Amniotic epithelial cell (primary cell): Measurements from ENCODE around the gene ARHGAP15.
A peak's percentile ranks its signal among the peaks of the same experiment; 100 is the strongest.

Source experiments
- DNase-seq: peaks from one replicate; pipeline ENCODE4 v3.0.0-alpha.2; 2010; ENCODE audit warnings: low read depth

The ARHGAP15 gene

DNA sequence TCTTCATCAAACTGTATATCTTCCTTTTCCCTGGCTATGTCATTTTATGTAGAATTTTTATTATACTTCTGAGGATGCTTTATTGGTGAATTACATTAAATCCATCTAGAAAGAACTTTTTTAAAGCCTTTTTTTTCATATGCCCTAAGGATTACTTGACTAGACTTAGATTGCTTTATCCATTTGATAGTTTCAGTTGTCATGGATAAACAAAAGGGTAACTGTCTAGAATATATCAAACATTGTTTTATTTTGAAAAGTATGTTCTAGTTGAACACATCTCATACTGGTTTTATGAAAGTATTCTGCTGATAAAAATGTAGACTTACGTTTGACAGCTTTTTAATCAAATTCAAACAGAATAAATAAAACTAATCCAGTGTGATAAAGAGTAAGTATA lies 639.8 kb downstream of the ARHGAP15 start:
- DNase-seq = no peak

DNA sequence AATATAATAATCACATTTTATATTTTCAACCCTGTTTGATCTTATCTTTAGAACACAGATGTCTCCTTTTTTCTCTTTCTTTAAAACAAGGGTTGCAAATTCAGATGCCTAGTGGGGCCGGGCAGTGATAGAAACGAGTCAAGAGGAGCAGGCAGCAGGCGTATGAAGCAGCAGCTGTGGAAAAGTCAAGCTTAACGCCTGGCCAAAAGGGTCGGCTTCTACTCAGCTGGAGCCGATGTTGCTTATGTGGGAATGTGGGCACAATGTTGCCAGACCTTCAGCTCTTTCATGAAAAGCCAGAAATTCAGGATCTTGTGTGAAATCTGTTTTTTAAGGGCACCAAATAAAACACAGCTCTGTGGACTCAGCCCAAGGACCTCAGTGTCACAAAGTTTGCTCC lies 642.7 kb downstream of the ARHGAP15 start:
- DNase-seq = no peak

DNA sequence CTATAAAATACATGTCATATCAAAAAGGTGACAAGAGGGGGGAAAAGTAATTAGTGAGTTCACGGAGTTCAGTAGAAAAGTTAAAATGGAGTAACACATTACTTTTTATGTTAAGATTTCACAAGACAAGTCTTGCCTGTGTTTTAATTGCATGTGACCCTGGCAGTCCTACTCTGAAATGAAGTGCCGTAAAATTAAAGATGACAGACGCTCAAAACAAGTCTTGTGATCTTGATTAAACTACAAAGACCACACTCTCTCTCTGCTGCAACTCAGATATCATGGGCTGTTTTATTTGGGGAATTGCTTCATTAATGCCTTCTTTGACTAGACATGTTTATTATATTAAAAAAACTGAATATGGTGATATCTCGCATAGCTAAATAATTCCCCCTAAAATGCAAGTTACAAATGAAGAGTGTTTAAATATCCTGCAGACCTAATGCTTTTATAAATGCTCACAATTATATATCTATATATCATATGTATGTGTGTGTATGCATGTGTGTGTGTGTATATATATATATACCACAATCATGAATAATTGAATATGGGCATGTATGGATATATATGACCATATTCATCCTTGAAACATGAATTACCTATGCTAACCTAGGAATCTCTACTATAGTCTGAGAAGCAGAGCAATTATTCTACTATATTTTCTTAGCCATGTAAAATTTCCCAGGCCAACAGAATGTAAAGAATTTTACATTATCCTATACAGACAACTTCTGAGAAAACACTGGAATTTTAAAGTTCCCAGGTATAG lies 647.5 kb downstream of the ARHGAP15 start:
- no peak for DNase-seq

DNA sequence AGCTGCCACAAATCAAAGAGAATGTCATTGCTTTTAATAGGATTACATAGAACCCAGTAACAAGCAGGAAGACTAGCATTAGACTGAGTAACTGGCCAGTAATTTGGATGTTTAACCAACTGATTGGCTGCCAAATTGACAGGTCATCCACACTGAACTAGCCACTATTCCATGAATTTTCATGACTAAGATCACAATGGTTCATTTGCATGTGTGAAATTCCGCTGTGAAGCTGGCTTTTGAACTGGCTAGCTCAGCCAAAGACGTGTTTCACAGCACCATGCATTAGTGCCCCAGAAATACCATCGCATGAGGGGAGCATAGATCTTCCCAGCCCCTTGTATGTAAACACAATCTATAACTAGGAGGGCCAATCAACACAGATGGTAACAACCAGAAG lies 649.8 kb downstream of the ARHGAP15 start:
- DNase-seq = no peak

DNA sequence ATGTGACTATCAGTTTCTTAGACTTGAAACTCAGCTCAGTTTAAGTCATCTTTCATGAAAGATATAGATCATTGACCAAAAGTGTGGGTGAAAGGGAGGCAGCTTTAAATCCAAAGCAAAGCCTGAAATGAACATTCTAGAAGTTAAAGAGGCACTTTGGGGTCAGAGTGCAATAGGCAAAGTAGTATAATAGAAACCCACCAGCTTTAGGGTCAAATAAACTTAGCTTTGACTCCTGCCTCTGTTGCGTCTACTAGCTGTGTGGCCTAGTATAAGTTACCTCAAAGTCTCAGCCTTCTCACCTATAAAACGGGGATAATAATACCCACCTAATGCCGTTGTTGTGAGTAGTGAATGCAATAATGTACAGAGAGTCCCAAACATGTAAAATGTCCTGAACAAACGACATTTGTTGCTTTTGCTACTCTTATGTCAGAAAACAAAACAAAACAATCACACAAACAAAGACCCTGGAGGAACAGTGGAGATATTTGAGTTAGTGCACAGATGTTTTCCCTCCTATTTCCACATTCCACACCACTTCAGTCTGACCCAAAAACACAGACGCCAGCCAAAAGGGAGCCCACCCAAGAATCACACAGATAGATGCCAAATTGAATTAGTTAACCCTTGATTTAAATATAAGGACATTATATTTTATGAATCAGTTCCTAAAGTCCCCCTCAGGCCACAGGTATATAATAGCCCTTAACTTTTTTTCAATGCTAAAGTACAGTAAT lies 657.0 kb downstream of the ARHGAP15 start:
- DNase-seq = no peak

DNA sequence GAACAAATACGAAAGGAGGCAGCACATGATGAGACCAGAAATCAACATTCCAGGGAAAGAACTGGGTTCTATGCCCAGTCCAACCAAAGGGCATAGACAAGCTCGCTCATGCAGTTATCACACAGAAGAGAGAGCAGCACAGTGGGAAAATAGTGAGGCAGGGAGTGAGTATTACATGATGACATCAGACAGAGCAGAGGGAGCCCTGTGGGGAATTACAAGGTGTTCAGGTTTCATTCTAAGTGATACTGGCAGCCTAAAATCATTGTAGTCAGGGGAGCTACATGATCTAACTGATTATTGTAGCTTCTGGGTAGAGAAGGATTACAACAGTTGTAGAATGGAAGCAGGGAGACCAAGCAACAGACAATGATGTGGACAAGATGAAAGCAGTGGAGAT lies 658.5 kb downstream of the ARHGAP15 start:
- DNase-seq = no peak

DNA sequence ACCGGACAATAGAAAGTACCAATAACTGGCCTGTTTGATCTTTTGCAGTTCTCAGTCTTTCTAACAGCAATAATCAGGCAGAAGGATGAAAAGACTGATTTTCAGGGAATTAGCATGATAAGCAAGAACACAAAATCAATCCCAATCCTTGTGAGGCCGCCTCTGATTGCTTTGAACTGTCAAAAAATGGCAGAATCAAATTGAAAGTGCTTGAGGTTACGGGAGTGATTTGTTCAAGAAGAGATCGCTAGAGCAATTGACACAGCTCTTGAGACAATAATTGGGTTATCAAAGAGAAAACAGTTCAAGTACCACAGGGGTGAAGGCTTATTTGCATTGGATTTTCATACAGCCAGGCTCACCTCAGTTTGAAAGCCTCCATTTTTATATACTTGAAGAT lies 663.4 kb downstream of the ARHGAP15 start:
- no peak for DNase-seq

DNA sequence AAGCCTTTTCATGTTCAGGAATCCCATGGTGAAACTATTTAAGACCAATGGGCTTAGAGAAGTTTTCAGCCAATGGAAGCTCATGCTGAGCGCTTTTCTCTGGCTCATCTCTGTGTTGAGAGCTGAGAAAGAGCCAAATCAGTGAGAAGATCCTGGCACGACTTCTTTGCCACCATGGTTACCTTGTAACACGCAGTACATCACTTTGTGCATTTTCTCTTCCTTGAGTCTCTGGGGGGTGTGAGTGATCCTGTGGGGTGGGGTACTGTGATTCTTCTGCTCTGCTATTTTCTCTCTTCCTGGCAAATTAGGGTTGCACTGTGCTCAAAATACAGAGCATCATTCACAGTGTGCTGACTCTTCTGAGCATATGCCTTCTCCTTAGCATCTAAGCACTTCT lies 664.2 kb downstream of the ARHGAP15 start:
- DNase-seq = no peak

DNA sequence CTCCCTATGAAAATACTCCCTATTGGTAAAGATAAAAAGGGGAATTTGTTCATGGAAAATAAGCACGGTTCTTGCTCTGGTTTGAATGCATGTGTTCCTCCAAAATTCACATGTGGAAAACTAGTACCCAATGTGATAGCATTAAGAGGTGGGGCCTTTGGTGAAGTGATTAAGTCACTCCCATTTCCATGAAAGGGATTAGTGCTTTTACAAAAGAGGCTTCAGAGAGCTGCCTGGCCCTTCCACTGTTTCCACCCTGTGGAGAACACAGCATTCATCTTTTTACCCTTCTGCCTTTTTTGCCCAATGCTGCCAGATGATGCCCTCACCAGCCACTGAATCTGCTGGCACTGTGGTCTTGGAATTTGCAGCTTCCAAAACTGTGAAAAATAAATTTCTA lies 666.8 kb downstream of the ARHGAP15 start:
- DNase-seq = no peak

DNA sequence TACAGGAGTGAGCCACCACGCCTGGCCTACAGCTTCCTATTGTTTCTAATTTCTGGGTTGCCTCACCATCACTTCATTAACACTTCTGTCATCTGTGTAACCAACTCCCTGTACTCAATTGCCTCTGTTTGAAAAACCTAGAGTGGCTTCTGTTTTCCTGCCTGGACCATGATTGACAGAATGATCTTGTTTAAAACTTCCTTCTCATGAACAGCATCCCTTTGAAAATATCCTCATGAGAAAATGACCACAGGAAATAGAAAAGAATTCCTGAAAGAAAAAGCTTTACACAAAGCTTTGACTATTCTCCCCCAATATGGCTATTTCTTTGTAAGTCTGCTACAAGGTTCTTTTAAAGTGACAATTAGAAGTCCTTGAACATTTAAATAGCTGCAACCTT lies 672.3 kb downstream of the ARHGAP15 start:
- DNase-seq = no peak

DNA sequence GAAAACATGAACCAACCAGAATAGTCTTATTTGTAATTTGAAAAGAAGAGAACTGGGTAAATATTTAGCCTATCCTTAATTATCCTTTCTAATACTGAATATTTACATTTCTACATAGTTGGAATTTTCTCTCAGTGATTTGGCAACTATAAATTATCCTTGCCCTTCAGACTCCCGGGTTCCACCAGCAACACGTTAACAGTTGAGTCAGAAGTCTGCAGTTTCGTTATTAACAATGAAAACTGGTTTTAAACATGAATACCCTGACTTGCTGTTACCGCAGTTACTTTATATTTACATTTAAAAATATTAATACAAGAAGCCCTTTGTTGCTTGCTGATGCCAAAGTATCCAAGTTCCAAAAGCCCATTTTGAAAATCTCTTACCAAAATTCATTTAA lies 673.0 kb downstream of the ARHGAP15 start:
- peak; percentile 80 for DNase-seq

DNA sequence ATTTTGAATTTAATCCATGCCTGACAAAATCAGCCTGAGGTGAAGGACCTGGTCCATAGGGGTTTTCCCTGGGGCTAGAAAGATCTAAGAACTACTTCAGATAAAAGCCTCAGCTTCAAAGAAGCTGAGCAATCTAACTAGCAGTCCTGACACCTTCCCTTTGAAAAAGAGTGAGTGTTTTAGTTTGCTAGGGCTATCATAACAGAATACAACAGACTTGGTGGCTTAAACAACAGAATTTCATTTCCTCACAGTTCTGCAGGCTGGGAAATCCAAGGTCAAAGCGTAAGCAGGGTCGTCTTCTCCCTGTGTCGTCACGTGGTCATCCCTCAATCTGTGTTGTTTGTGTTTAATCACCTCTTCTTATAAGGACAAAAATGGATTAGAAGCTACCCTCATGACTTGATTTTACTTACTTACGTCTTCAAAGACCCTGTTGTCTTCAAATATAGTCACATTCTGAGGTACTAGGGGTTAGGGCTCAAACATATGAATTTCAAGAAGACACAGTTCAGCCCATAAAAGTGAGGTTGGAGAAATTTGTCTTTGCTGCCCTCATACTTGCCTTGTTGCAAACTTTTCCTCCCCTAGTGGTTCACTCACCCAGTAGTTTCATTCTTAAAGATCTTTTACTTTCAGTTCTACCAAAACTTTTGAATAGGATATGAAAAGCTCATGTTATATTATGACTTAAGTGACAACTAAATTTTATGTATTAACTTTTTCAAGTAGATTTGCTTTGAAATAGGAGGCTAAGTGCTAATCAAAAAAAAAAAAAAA lies 673.8 kb downstream of the ARHGAP15 start:
- DNase-seq = no peak

DNA sequence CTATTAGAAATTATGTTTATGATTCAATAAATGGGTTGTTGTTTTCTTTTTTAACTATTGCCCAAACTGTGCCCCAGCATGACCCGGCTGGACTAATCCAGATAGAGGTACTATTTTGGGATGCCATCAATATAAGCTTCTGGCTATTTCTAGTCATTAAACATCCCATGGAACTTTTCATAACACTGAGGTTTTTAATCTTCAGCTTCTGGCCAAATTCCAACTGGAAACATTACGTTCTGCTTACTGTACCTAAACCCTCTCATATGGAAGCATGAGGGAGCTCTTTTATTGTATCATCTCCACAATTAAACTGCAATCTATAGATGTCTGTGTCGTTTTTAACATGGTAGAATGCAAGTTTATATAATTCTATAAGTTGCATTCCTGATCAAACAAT lies 674.7 kb downstream of the ARHGAP15 start:
- peak; percentile 58 for DNase-seq

DNA sequence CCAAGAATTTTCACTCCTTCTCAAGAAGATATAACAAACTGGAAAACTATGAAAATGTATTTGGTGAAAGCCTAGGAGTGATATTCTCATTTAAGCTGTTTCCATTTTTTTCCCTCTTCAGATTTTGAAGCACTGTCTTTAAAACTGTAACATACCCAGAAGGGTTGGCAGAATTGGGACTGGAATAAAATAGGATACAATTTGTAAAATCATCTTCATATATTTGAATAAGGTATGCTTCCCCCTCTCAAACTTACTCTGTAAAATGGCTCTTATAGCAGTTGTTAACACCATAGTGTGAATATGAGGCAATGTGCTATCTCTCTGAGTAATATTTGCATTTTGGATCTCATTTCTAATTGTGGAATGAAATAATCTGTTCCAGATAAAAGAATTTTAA lies 676.4 kb downstream of the ARHGAP15 start:
- DNase-seq = no peak

DNA sequence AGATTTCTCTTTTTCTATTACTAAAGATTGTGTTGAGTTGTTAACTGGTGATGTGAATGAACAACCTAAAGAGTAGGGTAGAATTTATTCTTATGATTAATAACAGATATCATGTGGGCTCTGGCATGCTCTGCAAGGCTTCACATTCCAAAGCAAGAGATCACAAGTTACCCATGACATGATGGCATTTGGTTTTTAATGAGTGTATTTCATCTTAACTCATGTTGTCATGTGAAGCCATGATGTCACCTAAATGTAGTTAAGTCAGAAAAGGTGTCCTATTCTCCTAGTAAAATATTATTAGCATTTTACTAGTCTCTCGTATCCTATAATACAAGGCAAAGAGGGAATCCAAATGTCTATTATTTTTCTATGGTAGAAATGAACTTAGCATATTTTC lies 678.0 kb downstream of the ARHGAP15 start:
- DNase-seq = peak; percentile 10

DNA sequence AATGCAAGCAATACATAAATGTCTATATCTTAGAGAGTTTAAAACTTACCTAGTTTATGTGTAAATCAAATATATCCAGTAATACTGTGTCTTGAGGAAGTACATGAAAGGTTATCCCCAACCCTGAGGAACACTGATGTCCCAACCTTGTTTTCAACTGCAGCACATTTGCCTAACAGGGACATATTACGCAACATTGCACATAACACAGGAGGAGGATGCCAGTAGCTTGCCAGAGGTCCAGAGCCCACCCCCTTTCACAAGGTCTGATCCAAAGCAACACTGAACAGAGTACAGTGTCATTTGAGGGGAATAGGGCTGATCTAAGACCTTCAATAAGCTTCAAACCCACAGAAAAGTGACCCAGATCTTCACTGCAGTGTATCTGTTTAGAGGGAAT lies 678.5 kb downstream of the ARHGAP15 start:
- peak; percentile 63 for DNase-seq

DNA sequence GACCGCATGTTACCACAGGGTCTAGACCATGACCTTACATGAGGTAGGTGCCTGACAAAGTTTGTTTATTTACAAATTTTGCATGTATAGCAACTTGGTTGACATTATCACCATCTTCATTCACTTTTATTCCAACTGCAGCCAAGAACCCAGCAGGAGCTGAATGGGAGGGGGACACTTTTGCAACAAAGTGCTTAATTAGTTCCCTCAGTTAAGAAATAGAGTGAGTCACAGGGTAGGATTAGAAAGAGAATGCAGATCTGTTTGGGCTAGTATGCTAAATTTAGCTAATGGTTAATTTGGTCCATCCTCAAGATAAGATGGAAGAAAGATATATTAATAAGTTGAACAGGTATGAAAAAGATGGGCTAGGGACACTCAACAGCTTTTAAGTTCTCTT lies 678.9 kb downstream of the ARHGAP15 start:
- DNase-seq = peak; percentile 41

DNA sequence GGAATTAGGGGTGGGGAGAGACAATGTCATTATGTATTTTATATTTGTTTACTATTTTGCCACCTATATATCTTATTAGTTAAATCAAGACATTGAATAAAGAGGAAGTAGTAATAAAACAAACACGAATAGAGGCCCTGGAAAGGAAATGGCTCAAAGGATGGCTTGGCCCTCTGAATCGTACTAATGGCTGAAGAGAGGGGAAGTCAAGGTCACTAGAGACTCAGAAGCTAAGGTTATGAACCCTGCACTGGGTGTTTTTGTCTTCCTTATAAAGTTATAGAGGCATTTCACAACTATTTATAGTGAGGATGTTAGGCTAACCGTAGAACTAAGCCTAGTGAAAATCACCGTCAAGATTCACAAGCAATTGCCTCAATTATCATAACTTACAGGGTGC lies 685.9 kb downstream of the ARHGAP15 start:
- no peak for DNase-seq

DNA sequence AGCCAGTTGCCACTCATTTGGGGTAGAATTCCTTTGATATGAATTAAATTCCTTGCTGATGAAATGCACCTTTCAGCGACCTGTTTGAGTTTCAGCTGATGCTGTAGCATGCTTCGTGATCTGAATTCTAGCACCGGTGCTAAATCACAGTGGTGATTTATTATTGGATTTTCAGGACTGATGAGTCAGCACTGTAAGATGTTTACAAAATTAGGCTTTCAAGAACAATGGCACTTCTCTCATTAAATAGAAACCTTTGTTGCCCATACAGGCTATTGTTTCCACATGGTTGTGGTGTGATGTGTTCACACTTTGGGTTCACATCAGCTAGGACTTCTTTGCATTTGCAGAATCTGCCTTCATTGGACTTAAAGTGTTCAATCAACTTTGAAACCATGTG lies 687.7 kb downstream of the ARHGAP15 start:
- DNase-seq = no peak
